H1 (cell line): Measurements from ENCODE around the gene LINGO4. TPM values are rescaled to one million over a fixed set of nuclear protein-coding genes. Genes with fewer than 3 reads are reported as not detected.
A peak's percentile ranks its signal among the peaks of the same experiment; 100 is the strongest.

Source experiments
- ASH2L ChIP-seq: fragments of 200-600, 300-600 bp; sonication (generic); IDR thresholded peaks from one replicate; pipeline ENCODE4 v1.7.1; 2017; ENCODE audit warnings: low read length
- BRCA1 ChIP-seq: IDR thresholded peaks from 2 replicates; pipeline ENCODE4 v1.6.1; 2012; ENCODE audit warnings: low read depth, low read length, improper control_type of control experiment
- CBX5 ChIP-seq: fragments of 300-800, 300-1000 bp; sonication (generic); IDR thresholded peaks from 2 replicates; pipeline ENCODE4 v1.7.1; 2016; ENCODE audit warnings: antibody characterized with exemption, low read length, low read depth
- CBX8 ChIP-seq: fragments of 300-800, 300-1000 bp; sonication (generic); IDR thresholded peaks from 2 replicates; pipeline ENCODE4 v1.7.1; 2016; ENCODE audit warnings: low read depth, low read length, borderline replicate concordance
- CEBPB ChIP-seq: IDR thresholded peaks from 2 replicates; pipeline ENCODE4 v1.6.1; 2012; ENCODE audit warnings: low read depth, low read length
- EP300 ChIP-seq, 2 experiments: IDR thresholded peaks; 1 replicate in 1 of 2; 2 replicates in 1 of 2; pipeline ENCODE4 v1.6.1; 2011 to 2012; ENCODE audit warnings: low read depth in 2 of 2, low read length in 2 of 2, mild to moderate bottlenecking in 2 of 2, borderline replicate concordance in 1 of 2, inconsistent platforms in 1 of 2, moderate library complexity in 1 of 2
- GABPA ChIP-seq: IDR thresholded peaks from 2 replicates; pipeline ENCODE4 v1.6.1; 2011; ENCODE audit warnings: mild to moderate bottlenecking, low read length, moderate library complexity, borderline replicate concordance; ENCODE audit not compliant: insufficient read depth
- JUN ChIP-seq: IDR thresholded peaks from 2 replicates; pipeline ENCODE4 v1.6.1; 2011; ENCODE audit warnings: low read depth, mild to moderate bottlenecking, improper control_type of control experiment, low read length
- KDM5A ChIP-seq: fragments of 200-600 bp; IDR thresholded peaks from 2 replicates; pipeline ENCODE4 v1.7.1; 2012; ENCODE audit warnings: mild to moderate bottlenecking, low read length, inconsistent platforms, mixed read lengths
- NANOG ChIP-seq: IDR thresholded peaks from 2 replicates; pipeline ENCODE4 v1.6.1; 2011; ENCODE audit warnings: low read length, low read depth, mild to moderate bottlenecking, inconsistent platforms; ENCODE audit not compliant: insufficient read depth, poor library complexity, severe bottlenecking
- POLR2A ChIP-seq, 2 experiments: IDR thresholded peaks; 1 replicate in 1 of 2; 2 replicates in 1 of 2; pipeline ENCODE4 v1.6.1; 2011; ENCODE audit warnings: low read depth in 2 of 2, low read length in 2 of 2, mild to moderate bottlenecking in 2 of 2; ENCODE audit errors: control extremely low read depth in 1 of 2
- POU5F1 ChIP-seq: IDR thresholded peaks from 2 replicates; pipeline ENCODE4 v1.6.1; 2011; ENCODE audit warnings: low read depth, mild to moderate bottlenecking, low read length, moderate library complexity
- SAP30 ChIP-seq: fragments of 300-600 bp; sonication (generic); IDR thresholded peaks from 2 replicates; pipeline ENCODE4 v1.7.1; 2012; ENCODE audit warnings: low read length, moderate library complexity, mild to moderate bottlenecking, inconsistent platforms; ENCODE audit not compliant: insufficient read depth, insufficient replicate concordance
- SIX5 ChIP-seq: IDR thresholded peaks from 2 replicates; pipeline ENCODE4 v1.6.1; 2011; ENCODE audit warnings: mild to moderate bottlenecking, low read depth, low read length
- SP1 ChIP-seq: IDR thresholded peaks from 2 replicates; pipeline ENCODE4 v1.6.1; 2011; ENCODE audit warnings: low read depth, low read length
- SP2 ChIP-seq: IDR thresholded peaks from 2 replicates; pipeline ENCODE4 v1.6.1; 2012; ENCODE audit warnings: mild to moderate bottlenecking, low read length, inconsistent platforms
- TEAD4 ChIP-seq: IDR thresholded peaks from 2 replicates; pipeline ENCODE4 v1.6.1; 2012; ENCODE audit warnings: low read depth, low read length, inconsistent platforms, mixed read lengths
- YY1 ChIP-seq: IDR thresholded peaks from 2 replicates; pipeline ENCODE4 v1.6.1; 2011; ENCODE audit warnings: low read depth, mild to moderate bottlenecking, low read length
- polyA plus RNA-seq, 7 experiments: library from polyadenylated mRNA; depleted of rRNA in 3 of 7; stranded (reverse) in 5 of 7; unstranded in 2 of 7; fragments of >200 nt in 5 of 7; fragments of 200-250 nt in 2 of 7; gene quantifications; 1 replicate in 5 of 7; 2 replicates in 1 of 7; 4 replicates in 1 of 7; pipeline versions ENCODE4 v1.2.1 to v1.2.3, GENCODE V29; 2011 to 2013; ENCODE audit warnings: missing spikeins in 2 of 7, mixed read lengths in 2 of 7
- total RNA-seq: library from RNA; stranded (reverse); fragmentation: NEBNext Ultra II Directional; extraction: Animal tissue kit (Norgen Biotek cat#: 25700); gene quantifications from 2 replicates; pipeline ENCODE4 v1.2.1, GENCODE V29; 2021
- TF ChIP-seq, protein P1 (sequence below): IDR thresholded peaks from 2 replicates; pipeline ENCODE4 v1.6.1; 2012; ENCODE audit warnings: low read length, inconsistent platforms

LINGO4 gene
- total and polyA plus RNA-seq, 2 of the 8 experiments (the other 6 are each of a cell fraction or from before 2014, with no cell fraction given): 0.03 TPM; not detected in 1

DNA sequence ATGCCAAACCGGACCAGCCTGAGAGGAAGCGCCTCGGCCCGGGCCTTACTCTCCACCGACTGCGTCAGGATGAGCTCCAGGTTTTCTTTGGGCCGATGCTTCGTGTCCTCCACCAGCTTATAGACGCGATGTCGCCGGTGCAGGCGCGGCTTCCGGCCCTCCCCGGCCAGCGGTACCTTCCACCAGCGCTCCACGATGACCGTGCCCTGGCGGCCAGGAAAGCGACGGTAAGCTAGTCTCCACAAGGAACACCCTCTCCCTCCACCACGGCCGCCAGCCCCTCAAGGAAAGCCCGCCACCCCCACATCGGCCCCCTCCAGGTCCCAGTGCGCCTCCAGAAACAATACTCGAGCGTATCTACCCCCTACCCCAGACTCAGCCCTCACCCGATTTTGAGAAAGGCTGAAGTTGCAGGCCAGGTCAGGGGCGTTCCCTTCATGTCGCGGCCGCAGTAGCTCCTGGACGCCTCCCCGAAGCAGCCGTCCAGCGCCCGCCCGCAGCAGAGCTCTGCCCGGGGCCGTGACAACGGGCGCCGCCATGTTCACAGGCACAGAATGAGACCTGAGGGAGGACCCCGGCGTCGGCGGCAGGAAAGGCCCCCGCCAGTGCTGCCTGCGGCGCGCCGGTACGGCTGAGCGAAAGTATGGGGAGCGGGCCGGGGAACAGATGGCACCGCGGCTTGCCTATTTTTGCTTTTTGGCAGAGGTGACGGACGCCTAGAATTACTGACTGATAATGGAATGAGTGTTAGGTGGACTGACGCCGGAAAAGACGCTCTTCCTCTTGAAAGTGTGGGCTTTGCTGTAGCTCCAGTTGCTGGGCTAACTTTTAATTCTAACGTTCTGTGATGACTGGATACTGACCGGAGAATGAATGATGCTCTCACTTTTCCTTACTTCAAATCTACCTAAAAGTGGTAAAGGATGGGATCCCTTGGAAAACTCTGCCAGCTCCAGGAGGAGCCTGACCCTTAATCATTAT is 42.0 kb downstream of the LINGO4 start, which contains the start of gene MRPL9 (continued):
- no peak for TF ChIP-seq CBX8
- peak; percentile 95 for TF ChIP-seq YY1
- TF ChIP-seq POLR2A (IDR thresholded peaks at IDR 0.05; ENCODE audit: control extremely low read depth in 1 of 2, low read depth in 2 of 2, low read length in 2 of 2): peak; percentile 88 to 92
- TF ChIP-seq POU5F1: no peak
- TF ChIP-seq SAP30: no peak
- no peak for TF ChIP-seq SP1
- no peak for TF ChIP-seq SP2
- peak; percentile 96 for TF ChIP-seq KDM5A
- TF ChIP-seq SIX5: no peak
- no peak for TF ChIP-seq JUN
- TF ChIP-seq TEAD4: no peak
- no peak for TF ChIP-seq CEBPB
- TF ChIP-seq BRCA1: no peak
- TF ChIP-seq EP300 (IDR thresholded peaks at IDR 0.05; ENCODE audit: borderline replicate concordance in 1 of 2, low read depth in 2 of 2, low read length in 2 of 2): no peak
- TF ChIP-seq ASH2L: peak; percentile 93
- no peak for TF ChIP-seq CBX5
- TF ChIP-seq, protein P1, sequence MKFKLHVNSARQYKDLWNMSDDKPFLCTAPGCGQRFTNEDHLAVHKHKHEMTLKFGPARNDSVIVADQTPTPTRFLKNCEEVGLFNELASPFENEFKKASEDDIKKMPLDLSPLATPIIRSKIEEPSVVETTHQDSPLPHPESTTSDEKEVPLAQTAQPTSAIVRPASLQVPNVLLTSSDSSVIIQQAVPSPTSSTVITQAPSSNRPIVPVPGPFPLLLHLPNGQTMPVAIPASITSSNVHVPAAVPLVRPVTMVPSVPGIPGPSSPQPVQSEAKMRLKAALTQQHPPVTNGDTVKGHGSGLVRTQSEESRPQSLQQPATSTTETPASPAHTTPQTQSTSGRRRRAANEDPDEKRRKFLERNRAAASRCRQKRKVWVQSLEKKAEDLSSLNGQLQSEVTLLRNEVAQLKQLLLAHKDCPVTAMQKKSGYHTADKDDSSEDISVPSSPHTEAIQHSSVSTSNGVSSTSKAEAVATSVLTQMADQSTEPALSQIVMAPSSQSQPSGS: no peak
- TF ChIP-seq GABPA: no peak
- TF ChIP-seq NANOG: no peak
